ENCODE measurements around the gene SKIC3. TPM values are rescaled to one million over a fixed set of nuclear protein-coding genes. Genes with fewer than 3 reads are reported as not detected.

The SKIC3 gene
- total RNA-seq, 2 experiments from 2014 or later = 78.4 to 80.3 TPM

DNA sequence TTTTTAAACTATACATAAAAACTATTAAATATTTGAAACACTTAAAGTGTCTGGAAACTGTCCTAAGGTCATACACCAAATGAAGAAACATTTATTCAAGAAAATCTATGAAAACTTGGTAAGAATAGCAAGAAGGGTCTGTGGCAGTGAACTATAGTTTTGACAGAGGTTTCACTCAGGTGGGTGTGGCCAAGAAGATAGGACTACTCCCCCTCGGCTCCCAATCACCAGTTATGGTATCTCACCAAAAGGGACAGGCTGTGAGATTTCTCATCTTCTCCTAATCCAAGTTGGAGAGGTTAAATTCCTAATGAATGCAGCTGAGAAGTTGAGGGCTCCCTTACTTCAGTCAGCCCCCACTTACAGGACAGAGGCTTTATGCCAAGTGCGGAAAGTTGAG, 3.1 kb upstream of the SKIC3 start:
- DNase-seq (no peak), ATAC-seq (ENCODE audit: low read depth) (no peak)
- no peaks in the 10 kb centered on the region for H3K9me3 Mint-ChIP-seq
- no peak overlapping the region for H3K27ac Mint-ChIP-seq
- POLR2A ChIA-PET = no interaction called here
- peaks cover 15% of the 10 kb centered on the region for H3K4me1 Mint-ChIP-seq
- H3K36me3 Mint-ChIP-seq = peaks cover 3% of the 10 kb centered on the region
- H3K27me3 Mint-ChIP-seq = no peaks in the 10 kb centered on the region
- H3K4me3 Mint-ChIP-seq = no peak overlapping the region

DNA sequence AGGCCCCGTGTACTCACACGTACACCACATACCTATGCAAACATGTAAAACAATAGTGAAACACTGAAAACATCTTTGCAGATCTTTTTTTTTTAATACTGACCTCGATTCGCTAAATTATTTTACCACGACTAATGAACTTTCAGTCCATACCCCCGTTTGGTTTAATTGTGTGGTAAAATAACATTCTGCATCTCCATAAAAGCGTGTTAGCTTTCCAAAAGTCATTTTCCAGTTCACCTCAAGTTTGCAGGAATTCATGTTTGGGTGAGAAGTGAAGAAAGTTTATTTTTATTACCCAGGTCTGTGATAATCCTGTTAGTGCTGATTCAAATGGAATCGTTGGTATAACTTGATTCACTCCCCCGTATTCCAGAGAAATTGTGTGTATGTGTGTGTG, 776 bp upstream of the SKIC3 start:
- ATAC-seq (ENCODE audit: low read depth) = no peak
- Mint-ChIP-seq H3K36me3 (peaks cover 10% of the 10 kb centered on the region), H3K4me3 (peak overlapping the region; percentile 98), H3K27ac (peak overlapping the region; percentile 92), H3K4me1 (peaks cover 26% of the 10 kb centered on the region), H3K27me3 (no peaks in the 10 kb centered on the region), H3K9me3 (no peaks in the 10 kb centered on the region)
- POLR2A ChIA-PET = interaction anchor here (0.6 to 1.0 kb wide), 4 partner anchors 63 to 1253 kb away, joined by 3 to 7 read pairs (median 6); partner anchors contain the start of gene RFESD
- DNase-seq = no peak

DNA sequence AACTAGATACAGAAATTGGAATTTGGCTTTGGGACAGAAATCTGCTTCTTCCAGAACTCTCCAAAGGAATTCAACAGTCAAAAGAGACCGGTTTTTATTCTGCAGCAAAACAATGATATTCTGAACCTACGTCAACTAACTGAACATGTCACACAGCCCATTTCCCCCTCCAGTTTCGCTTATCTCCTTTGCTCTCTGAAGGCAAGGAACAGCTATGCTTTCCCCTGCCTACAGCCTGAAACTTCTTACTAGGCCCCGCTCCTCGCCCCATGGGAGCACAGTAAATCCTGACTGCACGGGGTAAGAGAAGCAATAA, 488 bp downstream of the SKIC3 start:
- DNase-seq (no peak), ATAC-seq (ENCODE audit: low read depth) (peak; percentile 25)
- H3K4me3 Mint-ChIP-seq = peak overlapping the region; percentile 98
- peaks cover 15% of the 10 kb centered on the region for H3K36me3 Mint-ChIP-seq
- H3K4me1 Mint-ChIP-seq = peaks cover 26% of the 10 kb centered on the region
- H3K27me3 Mint-ChIP-seq = no peaks in the 10 kb centered on the region
- H3K27ac Mint-ChIP-seq = peak overlapping the region; percentile 92
- POLR2A ChIA-PET = interaction anchor here (0.5 to 1.0 kb wide), 2 partner anchors 32 to 77 kb away, joined by 3 to 7 read pairs; no protein-coding TSS in a partner anchor
- H3K9me3 Mint-ChIP-seq = no peaks in the 10 kb centered on the region

GRCh38 chr5:95549030-95549429, 5.7 kb downstream of the SKIC3 start:
- no peak for ATAC-seq (ENCODE audit: low read depth)
- POLR2A ChIA-PET = no interaction called here
- Mint-ChIP-seq H3K4me3 (no peak overlapping the region), H3K27me3 (no peaks in the 10 kb centered on the region), H3K9me3 (no peaks in the 10 kb centered on the region), H3K27ac (no peak overlapping the region), H3K4me1 (peaks cover 21% of the 10 kb centered on the region), H3K36me3 (peaks cover 28% of the 10 kb centered on the region)
- no peak for DNase-seq

DNA sequence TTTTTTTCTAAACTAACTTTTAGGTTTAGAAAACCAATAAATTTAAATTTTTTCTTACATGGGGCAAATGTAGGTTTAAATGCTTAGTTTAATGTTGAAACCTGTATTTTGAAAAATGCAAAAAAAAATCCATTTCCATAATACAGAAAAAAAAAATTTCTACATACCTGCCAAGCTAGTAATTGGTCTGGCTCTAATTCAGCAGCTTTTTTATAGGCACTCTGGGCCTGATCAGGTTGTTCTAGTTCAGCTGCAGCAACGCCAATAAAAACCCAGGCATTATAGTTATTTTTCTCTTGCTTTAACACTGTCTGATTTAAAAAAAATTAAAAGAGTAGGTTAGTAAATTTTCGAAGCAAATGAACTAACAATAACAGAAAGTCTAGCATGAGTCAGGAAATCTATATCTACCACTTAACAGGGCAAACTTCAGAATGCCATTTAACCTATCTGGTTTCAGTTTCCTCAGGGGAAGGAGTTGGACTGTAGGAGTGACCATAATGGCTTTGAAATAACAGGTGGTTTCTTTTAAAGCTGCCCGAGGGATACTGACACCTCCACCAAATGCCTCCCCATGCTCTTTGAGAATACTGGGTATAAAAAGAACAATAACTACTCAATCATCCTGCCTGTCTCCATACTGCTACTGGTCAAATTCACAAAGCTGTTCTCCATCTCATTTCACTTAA, 11.6 kb downstream of the SKIC3 start:
- DNase-seq (no peak), ATAC-seq (ENCODE audit: low read depth) (no peak)
- peaks cover 34% of the 10 kb centered on the region for H3K36me3 Mint-ChIP-seq
- H3K9me3 Mint-ChIP-seq = no peaks in the 10 kb centered on the region
- no peaks in the 10 kb centered on the region for H3K27me3 Mint-ChIP-seq
- H3K4me3 Mint-ChIP-seq = peak overlapping the region; percentile 1
- no peak overlapping the region for H3K27ac Mint-ChIP-seq
- peaks cover 7% of the 10 kb centered on the region for H3K4me1 Mint-ChIP-seq
- POLR2A ChIA-PET = no interaction called here

- Mint-ChIP-seq H3K4me3 (no peak overlapping the region), H3K27ac (no peak overlapping the region), H3K9me3 (no peaks in the 10 kb centered on the region), H3K4me1 (peaks cover 5% of the 10 kb centered on the region), H3K27me3 (no peaks in the 10 kb centered on the region), H3K36me3 (peaks cover 47% of the 10 kb centered on the region)
- DNase-seq (no peak), ATAC-seq (ENCODE audit: low read depth) (no peak)
- POLR2A ChIA-PET = no interaction called here
Measured at GRCh38 chr5:95537501-95537900, 17.3 kb downstream of the SKIC3 start.

- Mint-ChIP-seq H3K36me3 (peaks cover 33% of the 10 kb centered on the region), H3K27ac (no peak overlapping the region), H3K9me3 (no peaks in the 10 kb centered on the region), H3K27me3 (no peaks in the 10 kb centered on the region), H3K4me3 (no peak overlapping the region), H3K4me1 (peaks cover 5% of the 10 kb centered on the region)
- DNase-seq (no peak), ATAC-seq (ENCODE audit: low read depth) (no peak)
- POLR2A ChIA-PET = no interaction called here
Measured at GRCh38 chr5:95533761-95534160, 21.0 kb downstream of the SKIC3 start.

- ATAC-seq (ENCODE audit: low read depth) = no peak
- no peak for DNase-seq
- POLR2A ChIA-PET = no interaction called here
- Mint-ChIP-seq H3K27me3 (no peaks in the 10 kb centered on the region), H3K4me3 (no peak overlapping the region), H3K4me1 (peaks cover 5% of the 10 kb centered on the region), H3K27ac (no peak overlapping the region), H3K36me3 (peaks cover 37% of the 10 kb centered on the region), H3K9me3 (no peaks in the 10 kb centered on the region)
Measured at GRCh38 chr5:95533106-95533505, 21.7 kb downstream of the SKIC3 start.

GRCh38 chr5:95532415-95532814, 22.4 kb downstream of the SKIC3 start:
- ATAC-seq (ENCODE audit: low read depth) (no peak), DNase-seq (no peak)
- peaks cover 39% of the 10 kb centered on the region for H3K36me3 Mint-ChIP-seq
- H3K4me3 Mint-ChIP-seq = no peak overlapping the region
- no peaks in the 10 kb centered on the region for H3K9me3 Mint-ChIP-seq
- no peak overlapping the region for H3K27ac Mint-ChIP-seq
- no peaks in the 10 kb centered on the region for H3K27me3 Mint-ChIP-seq
- POLR2A ChIA-PET = no interaction called here
- peaks cover 5% of the 10 kb centered on the region for H3K4me1 Mint-ChIP-seq

DNA sequence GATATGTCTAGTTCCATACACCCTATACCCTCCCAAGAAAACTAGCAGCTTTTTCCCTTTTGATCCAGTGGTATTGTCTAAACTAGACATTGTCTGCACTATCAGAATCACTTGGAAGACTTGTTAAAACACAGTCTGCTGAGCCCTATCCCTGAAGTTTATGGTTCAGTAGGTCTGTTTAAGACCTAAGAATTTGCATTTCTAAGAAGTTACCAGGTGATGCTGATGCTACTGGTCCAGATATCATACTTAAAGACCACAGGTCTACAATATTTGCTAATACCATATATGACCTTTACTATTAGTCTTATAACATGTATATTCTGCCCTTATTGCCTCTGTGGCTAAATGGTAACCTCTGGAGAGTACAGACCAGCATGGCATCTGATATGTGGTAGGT, 23.3 kb downstream of the SKIC3 start:
- ATAC-seq (ENCODE audit: low read depth) = no peak
- no peaks in the 10 kb centered on the region for H3K27me3 Mint-ChIP-seq
- H3K4me3 Mint-ChIP-seq = no peak overlapping the region
- POLR2A ChIA-PET = no interaction called here
- DNase-seq = no peak
- no peaks in the 10 kb centered on the region for H3K9me3 Mint-ChIP-seq
- H3K27ac Mint-ChIP-seq = no peak overlapping the region
- H3K4me1 Mint-ChIP-seq = peaks cover 5% of the 10 kb centered on the region
- peaks cover 37% of the 10 kb centered on the region for H3K36me3 Mint-ChIP-seq

- Mint-ChIP-seq H3K4me3 (no peak overlapping the region), H3K36me3 (peaks cover 35% of the 10 kb centered on the region), H3K9me3 (no peaks in the 10 kb centered on the region), H3K4me1 (peaks cover 5% of the 10 kb centered on the region), H3K27ac (no peak overlapping the region), H3K27me3 (no peaks in the 10 kb centered on the region)
- POLR2A ChIA-PET = no interaction called here
- DNase-seq (no peak), ATAC-seq (ENCODE audit: low read depth) (no peak)
Measured at GRCh38 chr5:95530416-95530815, 24.4 kb downstream of the SKIC3 start.

DNA sequence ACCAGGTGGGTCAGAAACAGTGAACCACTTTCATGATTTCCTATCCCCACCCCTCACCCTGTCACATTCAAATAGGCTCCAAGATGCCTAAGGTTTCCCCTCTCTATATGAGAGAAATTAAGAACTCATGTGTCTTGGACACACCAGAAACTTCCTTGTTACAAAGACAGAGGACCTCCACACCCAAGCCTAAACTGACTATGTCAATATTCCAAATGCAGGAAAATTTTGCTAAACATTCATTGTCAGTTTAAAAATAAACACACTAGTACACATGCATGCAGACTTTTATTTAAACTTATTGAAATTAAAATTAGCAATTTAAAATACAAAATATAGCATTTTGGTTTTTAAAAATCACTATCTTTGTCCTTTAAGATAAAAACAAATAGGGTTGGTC, 26.2 kb downstream of the SKIC3 start:
- POLR2A ChIA-PET = no interaction called here
- Mint-ChIP-seq H3K27ac (no peak overlapping the region), H3K4me3 (no peak overlapping the region), H3K36me3 (peaks cover 26% of the 10 kb centered on the region), H3K4me1 (no peaks in the 10 kb centered on the region), H3K9me3 (no peaks in the 10 kb centered on the region), H3K27me3 (no peaks in the 10 kb centered on the region)
- ATAC-seq (ENCODE audit: low read depth) (no peak), DNase-seq (no peak)

- POLR2A ChIA-PET = no interaction called here
- H3K36me3 Mint-ChIP-seq = peaks cover 24% of the 10 kb centered on the region
- no peaks in the 10 kb centered on the region for H3K4me1 Mint-ChIP-seq
- no peaks in the 10 kb centered on the region for H3K27me3 Mint-ChIP-seq
- ATAC-seq (ENCODE audit: low read depth) = no peak
- no peak overlapping the region for H3K4me3 Mint-ChIP-seq
- H3K27ac Mint-ChIP-seq = no peak overlapping the region
- DNase-seq = no peak
- no peaks in the 10 kb centered on the region for H3K9me3 Mint-ChIP-seq
Measured at GRCh38 chr5:95526871-95527270, 27.9 kb downstream of the SKIC3 start.

DNA sequence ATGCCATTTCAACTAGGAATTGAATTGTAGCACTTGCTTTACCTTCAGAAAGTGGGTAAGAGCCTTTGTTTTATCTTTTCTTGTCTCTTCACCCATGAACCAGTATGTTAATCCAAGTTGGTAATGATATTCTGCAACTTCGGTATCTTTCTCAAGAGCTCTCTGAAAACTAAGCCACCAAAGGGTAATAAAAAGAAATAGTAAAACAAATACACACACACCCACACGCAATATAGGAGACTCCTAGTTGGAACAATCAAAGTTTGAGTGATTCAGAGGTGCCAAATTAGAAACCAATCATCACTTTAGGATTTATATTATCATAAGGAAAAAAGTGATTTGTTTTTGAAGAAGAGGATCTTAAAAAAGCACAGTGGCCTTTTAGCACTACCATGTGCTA, 30.4 kb downstream of the SKIC3 start:
- Mint-ChIP-seq H3K4me3 (no peak overlapping the region), H3K9me3 (no peaks in the 10 kb centered on the region), H3K27ac (no peak overlapping the region), H3K27me3 (no peaks in the 10 kb centered on the region), H3K4me1 (no peaks in the 10 kb centered on the region), H3K36me3 (peaks cover 32% of the 10 kb centered on the region)
- POLR2A ChIA-PET = no interaction called here
- no peak for ATAC-seq (ENCODE audit: low read depth)
- no peak for DNase-seq

- Mint-ChIP-seq H3K4me1 (no peaks in the 10 kb centered on the region), H3K27me3 (no peaks in the 10 kb centered on the region), H3K27ac (no peak overlapping the region)
Measured at GRCh38 chr5:95520206-95520605, 34.6 kb downstream of the SKIC3 start.

More at GRCh38 chr5:95520206-95520605, 34.6 kb downstream of the SKIC3 start:
- Mint-ChIP-seq H3K4me3 (no peak overlapping the region), H3K36me3 (peaks cover 26% of the 10 kb centered on the region), H3K9me3 (no peaks in the 10 kb centered on the region)
- no peak for ATAC-seq (ENCODE audit: low read depth)
- DNase-seq = no peak
- POLR2A ChIA-PET = no interaction called here
